IMR-90 (cell line): Measurements from ENCODE around the gene NEK2. TPM values are rescaled to one million over a fixed set of nuclear protein-coding genes. Genes with fewer than 3 reads are reported as not detected.

Experiments used
- ATAC-seq: fragments of 200-7000 bp; cut with Tn5 transposase; 2 replicates; pipeline ENCODE4 v1.9.1; 2020; ENCODE audit warnings: low read depth, mild to moderate bottlenecking, moderate library complexity
- BruUV-seq: library from RNA; stranded (reverse); fragments of 400-500 nt; replicated peaks from 2 replicates; lab custom pipeline; 2021; lab: Mats Ljungman, UMichigan
- CTCF ChIA-PET: fragments of 300-600 bp; formaldehyde crosslinking; extraction: SDS; loops from one replicate; lab custom pipeline; 2021; ENCODE audit warnings: antibody characterized with exemption; lab: Yijun Ruan, JAX
- POLR2A ChIA-PET: fragments of 300-600 bp; sonication (Branson Sonifier 250); formaldehyde crosslinking; loops from one replicate; lab custom pipeline; 2022; ENCODE audit warnings: antibody characterized with exemption; ENCODE audit not compliant: unreplicated experiment; lab: Charles Lee
- DNase-seq: peaks from one replicate; pipeline ENCODE4 v3.0.0; 2013
- H2AFZ ChIP-seq: replicated peaks from 2 replicates; pipeline ENCODE3; 2013; ENCODE audit warnings: low read length, mild to moderate bottlenecking; ENCODE audit not compliant: poor library complexity
- H2AK5ac ChIP-seq: 2 replicates; pipeline ENCODE4 v1.6.1; 2013; ENCODE audit warnings: low read depth, low read length, inconsistent platforms
- H2AK9ac ChIP-seq: replicated peaks from 2 replicates; pipeline ENCODE3; 2013; ENCODE audit warnings: mild to moderate bottlenecking, low read depth, low read length, moderate library complexity; ENCODE audit not compliant: poor library complexity
- H2BK120ac ChIP-seq: 2 replicates; pipeline ENCODE4 v1.6.1; 2013; ENCODE audit warnings: low read depth, low read length, inconsistent platforms
- H2BK15ac ChIP-seq: 3 replicates; pipeline ENCODE4 v1.6.1; 2013; ENCODE audit warnings: low read depth, low read length, inconsistent platforms
- H2BK20ac ChIP-seq: 2 replicates; pipeline ENCODE4 v1.6.1; 2013; ENCODE audit warnings: low read depth, mild to moderate bottlenecking, inconsistent platforms, low read length, moderate library complexity
- H2BK5ac ChIP-seq: 2 replicates; pipeline ENCODE4 v1.6.1; 2013; ENCODE audit warnings: mild to moderate bottlenecking, low read depth, low read length, inconsistent platforms; ENCODE audit not compliant: poor library complexity, severe bottlenecking
- H3K14ac ChIP-seq: replicated peaks from 2 replicates; pipeline ENCODE4 v1.6.1; 2013; ENCODE audit warnings: low read depth, low read length, inconsistent platforms
- H3K18ac ChIP-seq: 2 replicates; pipeline ENCODE4 v1.6.1; 2013; ENCODE audit warnings: low read depth, low read length, control low read depth
- H3K23ac ChIP-seq: 2 replicates; pipeline ENCODE4 v1.6.1; 2013; ENCODE audit warnings: low read depth, low read length, inconsistent platforms
- H3K27ac ChIP-seq: 2 replicates; pipeline ENCODE4 v1.5.1; 2013; ENCODE audit warnings: mild to moderate bottlenecking, control low read depth, low read length; ENCODE audit not compliant: insufficient read depth
- H3K27me3 ChIP-seq: 2 replicates; pipeline ENCODE4 v1.6.1; 2013; ENCODE audit warnings: low read length; ENCODE audit not compliant: control insufficient read depth, insufficient read depth
- H3K36me3 ChIP-seq: 2 replicates; pipeline ENCODE4 v1.6.1; 2013; ENCODE audit warnings: low read length, mixed read lengths; ENCODE audit not compliant: control insufficient read depth, insufficient read depth
- H3K4ac ChIP-seq: 2 replicates; pipeline ENCODE4 v1.6.1; 2013; ENCODE audit warnings: low read depth, low read length, inconsistent platforms
- H3K4me1 ChIP-seq: 2 replicates; pipeline ENCODE4 v1.6.1; 2013; ENCODE audit warnings: low read length, mixed read lengths; ENCODE audit not compliant: control insufficient read depth, insufficient read depth
- H3K4me2 ChIP-seq: 2 replicates; pipeline ENCODE4 v1.6.1; 2013; ENCODE audit warnings: low read depth, mild to moderate bottlenecking, control low read depth, low read length, moderate library complexity
- H3K4me3 ChIP-seq: 2 replicates; pipeline ENCODE4 v1.5.1; 2013; ENCODE audit warnings: low read depth, mild to moderate bottlenecking, control low read depth, low read length, moderate library complexity; ENCODE audit not compliant: insufficient read depth
- H3K56ac ChIP-seq: 2 replicates; pipeline ENCODE4 v1.6.1; 2013; ENCODE audit warnings: low read length, inconsistent platforms; ENCODE audit not compliant: insufficient read depth; ENCODE audit errors: extremely low read depth
- H3K79me1 ChIP-seq, 2 experiments: 2 replicates each; pipeline ENCODE4 v1.6.1; 2013; ENCODE audit warnings: low read length in 2 of 2, inconsistent platforms in 1 of 2, low read depth in 1 of 2
- H3K9ac ChIP-seq: 2 replicates; pipeline ENCODE4 v1.6.1; 2013; ENCODE audit warnings: low read depth, low read length, control low read depth
- H3K9me1 ChIP-seq: 2 replicates; pipeline ENCODE4 v1.6.1; 2013; ENCODE audit warnings: low read length, inconsistent platforms; ENCODE audit not compliant: insufficient read depth
- H3K9me3 ChIP-seq: 2 replicates; pipeline ENCODE4 v1.6.1; 2013; ENCODE audit warnings: low read length; ENCODE audit not compliant: control insufficient read depth, insufficient read depth
- H4K20me1 ChIP-seq: 2 replicates; pipeline ENCODE4 v1.6.1; 2013; ENCODE audit warnings: low read length, inconsistent platforms; ENCODE audit not compliant: insufficient read depth
- H4K5ac ChIP-seq: 2 replicates; pipeline ENCODE4 v1.6.1; 2013; ENCODE audit warnings: mild to moderate bottlenecking, low read depth, low read length, control low read depth
- H4K8ac ChIP-seq, 2 experiments: 2 replicates each; pipeline ENCODE4 v1.6.1; 2013; ENCODE audit warnings: low read depth in 2 of 2, low read length in 2 of 2, control low read depth in 1 of 2, inconsistent platforms in 1 of 2
- H4K91ac ChIP-seq: 2 replicates; pipeline ENCODE4 v1.6.1; 2013; ENCODE audit warnings: low read depth, low read length, inconsistent platforms; ENCODE audit not compliant: insufficient read depth
- BHLHE40 ChIP-seq: fragments of 150-350 bp; IDR thresholded peaks from 2 replicates; pipeline ENCODE4 v1.6.1; 2016; ENCODE audit warnings: mild to moderate bottlenecking, low read depth, low read length
- CEBPB ChIP-seq: IDR thresholded peaks from 2 replicates; pipeline ENCODE4 v1.6.1; 2012; ENCODE audit warnings: low read depth, low read length, improper control_type of control experiment
- CHD1 ChIP-seq: IDR thresholded peaks from 2 replicates; pipeline ENCODE4 v1.6.1; 2012; ENCODE audit warnings: low read depth, low read length, improper control_type of control experiment
- FOS ChIP-seq: fragments of 150-350 bp; IDR thresholded peaks from 2 replicates; pipeline ENCODE4 v1.6.1; 2016; ENCODE audit warnings: low read depth, low read length
- MAFK ChIP-seq: IDR thresholded peaks from 2 replicates; pipeline ENCODE4 v1.6.1; 2012; ENCODE audit warnings: low read depth, low read length, improper control_type of control experiment
- MAZ ChIP-seq: IDR thresholded peaks from 2 replicates; pipeline ENCODE4 v1.6.1; 2012; ENCODE audit warnings: low read depth, mild to moderate bottlenecking, low read length, improper control_type of control experiment, moderate library complexity, borderline replicate concordance
- MXI1 ChIP-seq: IDR thresholded peaks from 2 replicates; pipeline ENCODE4 v1.6.1; 2012; ENCODE audit warnings: low read depth, mild to moderate bottlenecking, low read length, moderate library complexity, borderline replicate concordance
- NFE2L2 ChIP-seq: fragments of 150-350 bp; IDR thresholded peaks from 2 replicates; pipeline ENCODE4 v1.6.1; 2016; ENCODE audit warnings: low read depth, mild to moderate bottlenecking, low read length
- POLR2A ChIP-seq: IDR thresholded peaks from 2 replicates; pipeline ENCODE4 v1.6.1; 2012; ENCODE audit warnings: mild to moderate bottlenecking, low read depth, low read length
- RAD21 ChIP-seq: IDR thresholded peaks from 2 replicates; pipeline ENCODE4 v1.6.1; 2012; ENCODE audit warnings: low read length, improper control_type of control experiment
- RCOR1 ChIP-seq: IDR thresholded peaks from 2 replicates; pipeline ENCODE4 v1.6.1; 2012; ENCODE audit warnings: mild to moderate bottlenecking, low read length, improper control_type of control experiment; ENCODE audit not compliant: insufficient replicate concordance
- RFX5 ChIP-seq: IDR thresholded peaks from 2 replicates; pipeline ENCODE4 v1.8.0; 2012; ENCODE audit warnings: low read depth, mild to moderate bottlenecking, low read length, moderate library complexity
- SMC3 ChIP-seq: fragments of 150-350 bp; IDR thresholded peaks from 2 replicates; pipeline ENCODE4 v1.6.1; 2016; ENCODE audit warnings: low read depth, mild to moderate bottlenecking, antibody characterized with exemption, low read length, moderate library complexity
- WGBS, 2 experiments: methylation state at CpG; one replicate each; pipeline versions ENCODE4 v1.1.5 to v1.1.7; 2013; ENCODE audit warnings: missing lambda C conversion rate in 2 of 2; ENCODE audit not compliant: insufficient read length in 1 of 2; ENCODE audit errors: extremely low coverage in 2 of 2; 5-methylcytosine and 5-hydroxymethylcytosine counted together
- dilution Hi-C: fragments of 300-500 bp; cut with HindIII; formaldehyde crosslinking; loops from one replicate; pipeline ENCODE4 v1.14.3; 2018; ENCODE audit warnings: low sequenced_read_pairs; ENCODE audit not compliant: unreplicated experiment
- in situ Hi-C: fragments of 300-500 bp; cut with MboI; formaldehyde crosslinking; loops from 3 replicates; pipeline ENCODE4 v1.14.3; 2019; ENCODE audit warnings: low sequenced_read_pairs, inconsistent platforms, mixed read lengths
- intact Hi-C: fragments of 100-400 bp; cut with micrococcal nuclease; formaldehyde crosslinking; loops from 2 replicates; pipeline ENCODE4 v1.10.0; 2022
- polyA plus RNA-seq, 3 experiments: library from polyadenylated mRNA; depleted of rRNA; stranded (reverse); fragments of >200 nt; gene quantifications; 2 replicates each; pipeline ENCODE4 v1.2.3, GENCODE V29; 2012; ENCODE audit warnings: low replicate concordance in 1 of 3
- total RNA-seq: library from RNA; depleted of rRNA; stranded (reverse); fragments of >200 nt; gene quantifications from 2 replicates; pipeline ENCODE4 v1.2.3, GENCODE V29; 2012
- TF ChIP-seq, protein P1 (sequence below): fragments of 150-350 bp; IDR thresholded peaks from 2 replicates; pipeline ENCODE4 v1.6.1; 2017; ENCODE audit warnings: mild to moderate bottlenecking, antibody characterized with exemption, low read length, low read depth
- TF ChIP-seq, protein P2 (sequence below): conservative IDR thresholded peaks from 2 replicates; pipeline ENCODE4 v1.5.1; 2012; ENCODE audit warnings: mild to moderate bottlenecking, low read depth, low read length, improper control_type of control experiment
- TF ChIP-seq, protein P3 (sequence below): fragments of 150-350 bp; IDR thresholded peaks from 2 replicates; pipeline ENCODE4 v1.6.1; 2016; ENCODE audit warnings: low read depth, mild to moderate bottlenecking, low read length, moderate library complexity, borderline replicate concordance

Gene NEK2
- total and polyA plus RNA-seq, 2 of the 4 experiments (the other 2 are of a cell fraction): 9.9 to 26.0 TPM

DNA sequence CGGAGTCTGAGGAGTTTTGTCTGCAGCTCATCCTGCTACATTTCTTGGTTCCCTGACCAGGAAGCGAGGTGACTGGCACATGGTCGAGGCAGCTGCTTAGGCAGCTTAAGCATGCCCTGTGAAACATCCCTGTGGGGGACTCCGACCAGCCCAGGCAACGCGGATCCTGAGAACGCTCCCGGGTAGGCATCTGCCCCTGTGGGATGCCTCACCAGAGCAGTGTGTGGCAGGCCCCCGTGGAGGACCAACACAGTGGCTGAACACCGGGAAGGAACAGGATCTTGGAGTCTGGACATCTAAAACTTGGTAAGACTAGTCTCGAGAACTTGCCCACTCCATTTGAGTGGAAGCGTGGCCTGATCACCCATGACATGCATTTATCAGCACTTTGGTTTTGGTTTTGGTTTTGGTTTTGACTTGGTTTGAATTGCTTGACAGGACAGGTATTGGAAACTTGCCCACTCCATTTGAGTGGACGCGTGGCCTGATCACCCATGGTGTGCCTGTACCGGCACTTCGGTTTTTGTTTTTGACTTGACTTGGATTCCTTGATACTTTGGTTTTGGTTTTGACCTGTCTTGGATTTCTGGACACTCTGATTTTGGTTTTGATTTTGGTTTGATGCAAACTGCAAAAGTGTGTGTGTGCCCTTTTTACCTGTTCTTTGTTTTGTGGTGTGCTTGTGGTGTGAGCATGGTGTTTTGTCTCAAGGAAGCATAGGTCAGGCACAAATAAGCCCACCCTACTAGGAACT is 12.2 kb upstream of the NEK2 start:
- no peak overlapping the region for H2AFZ ChIP-seq
- BruUV-seq: no TSS peak
- H3K27ac ChIP-seq: no peak overlapping the region
- no peak overlapping the region for H3K4me2 ChIP-seq
- H4K91ac ChIP-seq: no peak overlapping the region
- dilution Hi-C loops: no loop called here
- no peak overlapping the region for H2BK20ac ChIP-seq
- no peak overlapping the region for H3K56ac ChIP-seq
- TF ChIP-seq, protein P1, sequence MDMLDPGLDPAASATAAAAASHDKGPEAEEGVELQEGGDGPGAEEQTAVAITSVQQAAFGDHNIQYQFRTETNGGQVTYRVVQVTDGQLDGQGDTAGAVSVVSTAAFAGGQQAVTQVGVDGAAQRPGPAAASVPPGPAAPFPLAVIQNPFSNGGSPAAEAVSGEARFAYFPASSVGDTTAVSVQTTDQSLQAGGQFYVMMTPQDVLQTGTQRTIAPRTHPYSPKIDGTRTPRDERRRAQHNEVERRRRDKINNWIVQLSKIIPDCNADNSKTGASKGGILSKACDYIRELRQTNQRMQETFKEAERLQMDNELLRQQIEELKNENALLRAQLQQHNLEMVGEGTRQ: no peak
- TF ChIP-seq MXI1 (no peak), CHD1 (no peak), FOS (no peak), MAFK (no peak), NFE2L2 (no peak), POLR2A (no peak), MAZ (no peak), SMC3 (no peak), BHLHE40 (no peak), RAD21 (no peak), CEBPB (no peak), RFX5 (no peak), RCOR1 (no peak)
- TF ChIP-seq, protein P2, sequence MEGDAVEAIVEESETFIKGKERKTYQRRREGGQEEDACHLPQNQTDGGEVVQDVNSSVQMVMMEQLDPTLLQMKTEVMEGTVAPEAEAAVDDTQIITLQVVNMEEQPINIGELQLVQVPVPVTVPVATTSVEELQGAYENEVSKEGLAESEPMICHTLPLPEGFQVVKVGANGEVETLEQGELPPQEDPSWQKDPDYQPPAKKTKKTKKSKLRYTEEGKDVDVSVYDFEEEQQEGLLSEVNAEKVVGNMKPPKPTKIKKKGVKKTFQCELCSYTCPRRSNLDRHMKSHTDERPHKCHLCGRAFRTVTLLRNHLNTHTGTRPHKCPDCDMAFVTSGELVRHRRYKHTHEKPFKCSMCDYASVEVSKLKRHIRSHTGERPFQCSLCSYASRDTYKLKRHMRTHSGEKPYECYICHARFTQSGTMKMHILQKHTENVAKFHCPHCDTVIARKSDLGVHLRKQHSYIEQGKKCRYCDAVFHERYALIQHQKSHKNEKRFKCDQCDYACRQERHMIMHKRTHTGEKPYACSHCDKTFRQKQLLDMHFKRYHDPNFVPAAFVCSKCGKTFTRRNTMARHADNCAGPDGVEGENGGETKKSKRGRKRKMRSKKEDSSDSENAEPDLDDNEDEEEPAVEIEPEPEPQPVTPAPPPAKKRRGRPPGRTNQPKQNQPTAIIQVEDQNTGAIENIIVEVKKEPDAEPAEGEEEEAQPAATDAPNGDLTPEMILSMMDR: no peak
- TF ChIP-seq, protein P3, sequence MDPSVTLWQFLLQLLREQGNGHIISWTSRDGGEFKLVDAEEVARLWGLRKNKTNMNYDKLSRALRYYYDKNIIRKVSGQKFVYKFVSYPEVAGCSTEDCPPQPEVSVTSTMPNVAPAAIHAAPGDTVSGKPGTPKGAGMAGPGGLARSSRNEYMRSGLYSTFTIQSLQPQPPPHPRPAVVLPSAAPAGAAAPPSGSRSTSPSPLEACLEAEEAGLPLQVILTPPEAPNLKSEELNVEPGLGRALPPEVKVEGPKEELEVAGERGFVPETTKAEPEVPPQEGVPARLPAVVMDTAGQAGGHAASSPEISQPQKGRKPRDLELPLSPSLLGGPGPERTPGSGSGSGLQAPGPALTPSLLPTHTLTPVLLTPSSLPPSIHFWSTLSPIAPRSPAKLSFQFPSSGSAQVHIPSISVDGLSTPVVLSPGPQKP: no peak
- H4K8ac ChIP-seq: no peak overlapping the region
- H3K27me3 ChIP-seq: peaks cover 8% of the 10 kb centered on the region
- intact Hi-C loops: no loop called here
- H4K20me1 ChIP-seq: no peaks in the 10 kb centered on the region
- H3K9ac ChIP-seq: no peak overlapping the region
- H2AK5ac ChIP-seq: no peak overlapping the region
- ATAC-seq (no peak), DNase-seq (no peak)
- H3K23ac ChIP-seq: no peak overlapping the region
- H2BK120ac ChIP-seq: no peak overlapping the region
- CTCF ChIA-PET: no interaction called here
- POLR2A ChIA-PET: no interaction called here
- H3K14ac ChIP-seq: no peak overlapping the region
- H3K4me1 ChIP-seq: no peaks in the 10 kb centered on the region
- H2BK5ac ChIP-seq: no peak overlapping the region
- no peaks in the 10 kb centered on the region for H3K36me3 ChIP-seq
- H2AK9ac ChIP-seq: no peak overlapping the region
- no peak overlapping the region for H2BK15ac ChIP-seq
- no peak overlapping the region for H3K18ac ChIP-seq
- in situ Hi-C loops: loop anchor here (10.0 to 25.0 kb wide), 3 partner anchors 347 to 767 kb away; partner anchors contain the start of genes DTL and INTS7
- no peaks in the 10 kb centered on the region for H3K9me3 ChIP-seq
- 93% methylated on average over 11 of the region's 16 CpGs; no CpG with 5 or more reads in 1 of the 2 experiments for WGBS, 2 experiments
- no peak overlapping the region for H4K5ac ChIP-seq
- no peak overlapping the region for H3K4ac ChIP-seq
- H3K79me1 ChIP-seq: no peaks in the 10 kb centered on the region
- H3K9me1 ChIP-seq: no peaks in the 10 kb centered on the region
- H3K4me3 ChIP-seq: no peak overlapping the region
